NCI-H2196 treated with DMSO at 0.1 percent for 48 hours (cell line): ENCODE results near the gene PPP2R3A.
A peak's percentile ranks its signal among the peaks of the same experiment; 100 is the strongest.
"Not testable (repeated sequence)": the region's sequence is repeated elsewhere in the genome, so short reads cannot be mapped to it uniquely, and the experiment has no call there.

Experiments
- DNase-seq: peaks from one replicate; lab custom pipeline; 2025; ENCODE audit not compliant: unreplicated experiment; lab: John Stamatoyannopoulos, UW

Gene PPP2R3A

GRCh38 chr3:136146981-136147729, 181.6 kb downstream of the PPP2R3A start:
- no peak for DNase-seq

DNA sequence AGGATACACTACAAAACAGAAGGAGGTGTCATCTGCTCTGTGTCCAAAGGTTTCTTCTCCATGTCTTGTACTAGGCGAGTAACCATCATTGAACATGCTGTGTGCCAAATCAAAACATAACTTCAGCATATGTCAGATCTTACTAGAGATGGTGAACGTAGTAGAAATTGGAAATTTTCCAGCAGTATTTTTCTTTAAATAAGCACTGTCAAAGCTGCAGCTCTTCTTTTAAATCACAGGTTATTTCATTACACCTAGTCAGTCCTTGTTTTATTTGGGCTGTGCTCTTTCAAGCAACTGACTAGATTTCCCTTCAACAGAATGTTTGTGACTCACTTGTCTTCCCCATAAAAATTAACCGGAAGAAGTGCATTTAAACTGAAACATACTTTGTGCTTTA, 184.1 kb downstream of the PPP2R3A start:
- DNase-seq = no peak

GRCh38 chr3:136151219-136151618, 185.7 kb downstream of the PPP2R3A start:
- DNase-seq = no peak

DNA sequence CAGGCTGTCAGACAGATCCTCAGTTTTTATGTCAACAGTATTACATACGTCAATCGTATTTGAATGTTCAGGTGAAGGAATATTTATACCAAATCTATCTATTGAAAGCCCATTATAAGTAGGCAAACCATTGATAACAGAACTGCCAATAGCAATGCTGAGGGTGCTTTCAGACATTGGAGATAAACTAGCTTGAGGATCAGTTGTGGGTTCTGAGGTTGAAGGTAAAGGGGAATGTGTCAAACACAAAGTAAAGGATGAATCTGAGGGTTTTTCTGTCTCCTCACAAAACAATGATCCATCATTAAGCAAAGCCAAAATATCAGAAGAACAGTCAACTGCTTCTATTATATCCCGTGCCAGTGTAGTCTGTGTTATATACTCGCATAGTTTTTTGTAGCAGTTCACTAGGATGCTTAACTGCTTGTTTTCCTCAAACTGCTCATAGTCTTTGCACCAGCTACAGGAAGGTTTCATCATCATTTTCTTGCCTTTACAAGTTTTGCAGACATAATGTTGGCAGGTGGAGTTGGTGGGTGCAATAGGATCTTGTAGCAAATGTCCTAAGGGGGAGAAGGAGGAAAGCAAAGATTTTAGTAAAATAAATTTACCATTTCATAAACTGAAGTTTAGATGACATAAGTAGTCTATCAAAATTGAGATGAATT, 186.8 kb downstream of the PPP2R3A start:
- no peak for DNase-seq

- DNase-seq = no peak
These were observed 187.4 kb downstream of the PPP2R3A start for GRCh38 chr3:136152963-136153362.

GRCh38 chr3:136161516-136161915, 196.0 kb downstream of the PPP2R3A start:
- DNase-seq = no peak

- no peak for DNase-seq
These were observed 196.8 kb downstream of the PPP2R3A start for GRCh38 chr3:136162322-136162721.

- not testable (repeated sequence) for DNase-seq
These were observed 198.1 kb downstream of the PPP2R3A start for GRCh38 chr3:136163607-136164006.

DNA sequence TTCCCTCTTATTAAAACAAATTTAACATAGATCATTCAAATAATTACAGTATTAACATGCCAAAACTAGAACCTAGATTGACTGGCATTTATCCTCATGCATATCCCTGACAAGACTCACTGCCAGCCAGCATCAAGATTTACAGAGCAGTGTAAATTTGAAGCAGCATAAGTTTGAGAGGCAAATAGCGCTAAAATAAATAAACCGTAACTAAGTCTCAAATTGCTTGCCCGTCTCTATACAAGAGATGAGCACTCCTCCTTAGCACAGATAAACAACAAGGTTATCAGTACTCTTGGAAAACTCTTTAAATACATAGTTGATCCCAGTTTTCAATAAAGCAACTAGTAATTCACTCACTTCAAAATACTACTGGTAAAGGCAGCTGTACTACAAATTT, 201.0 kb downstream of the PPP2R3A start:
- DNase-seq = peak; percentile 32

DNA sequence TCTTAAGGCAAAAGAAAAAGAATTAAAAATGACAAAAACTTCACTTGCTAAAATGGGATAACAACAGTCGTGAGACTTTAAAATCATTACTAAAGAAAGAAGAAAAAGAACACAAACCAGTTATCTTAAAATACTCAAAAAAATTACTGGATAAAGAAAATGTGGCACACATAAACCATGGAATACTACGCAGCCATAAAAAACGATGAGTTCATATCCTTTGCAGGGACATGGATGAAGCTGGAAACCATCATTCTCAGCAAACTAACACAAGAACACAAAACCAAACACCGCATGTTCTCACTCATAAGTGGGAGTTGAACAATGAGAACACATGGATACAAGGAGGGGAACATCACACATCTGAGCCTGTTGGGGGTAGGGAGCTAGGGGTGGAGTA, 202.7 kb downstream of the PPP2R3A start:
- not testable (repeated sequence) for DNase-seq

- no peak for DNase-seq
These were observed 205.6 kb downstream of the PPP2R3A start for GRCh38 chr3:136171097-136171542.

GRCh38 chr3:136173939-136174490, 208.5 kb downstream of the PPP2R3A start:
- no peak for DNase-seq

GRCh38 chr3:136177876-136178275, 212.3 kb downstream of the PPP2R3A start:
- no peak for DNase-seq

DNA sequence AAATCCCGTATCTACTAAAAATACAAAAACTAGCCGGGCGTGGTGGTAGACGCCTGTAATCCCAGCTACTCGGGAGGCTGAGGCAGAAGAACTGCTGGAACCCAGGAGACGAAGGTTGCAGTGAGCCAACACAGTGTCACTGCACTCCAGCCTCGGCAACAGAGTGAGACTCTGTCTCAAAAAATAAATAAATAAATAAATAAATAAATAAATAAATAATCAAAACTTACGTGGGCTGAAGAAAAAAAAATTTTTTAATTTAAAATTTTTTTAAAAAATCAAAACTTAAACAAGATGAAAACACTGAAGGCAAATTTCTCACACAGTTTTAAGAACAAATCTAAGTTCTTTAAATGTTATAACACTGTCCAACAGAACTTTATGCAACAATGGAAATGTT, 216.2 kb downstream of the PPP2R3A start:
- no peak for DNase-seq

GRCh38 chr3:136184703-136185102, 219.2 kb downstream of the PPP2R3A start:
- DNase-seq = no peak

GRCh38 chr3:136186344-136186743, 220.8 kb downstream of the PPP2R3A start:
- DNase-seq = peak; percentile 42

DNA sequence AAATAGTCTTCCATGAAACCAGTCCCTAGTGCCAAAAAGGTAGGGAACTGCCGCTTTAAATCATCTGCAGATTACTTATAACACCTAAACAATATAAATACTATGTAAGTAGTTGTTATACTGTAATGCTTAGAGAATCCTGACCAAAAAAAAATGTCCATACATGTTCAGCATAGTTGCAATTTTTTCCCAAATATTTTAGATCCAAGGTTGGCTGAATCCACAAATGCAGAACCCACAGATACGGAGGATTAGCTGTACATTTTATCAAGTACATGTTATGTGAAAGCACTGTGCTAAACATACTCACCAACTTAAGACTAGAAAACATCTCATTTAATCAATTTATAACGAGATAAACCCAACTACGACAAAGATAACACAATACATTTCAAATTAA, 221.3 kb downstream of the PPP2R3A start:
- DNase-seq = no peak

- no peak for DNase-seq
These were observed 222.3 kb downstream of the PPP2R3A start for GRCh38 chr3:136187868-136188267.

DNA sequence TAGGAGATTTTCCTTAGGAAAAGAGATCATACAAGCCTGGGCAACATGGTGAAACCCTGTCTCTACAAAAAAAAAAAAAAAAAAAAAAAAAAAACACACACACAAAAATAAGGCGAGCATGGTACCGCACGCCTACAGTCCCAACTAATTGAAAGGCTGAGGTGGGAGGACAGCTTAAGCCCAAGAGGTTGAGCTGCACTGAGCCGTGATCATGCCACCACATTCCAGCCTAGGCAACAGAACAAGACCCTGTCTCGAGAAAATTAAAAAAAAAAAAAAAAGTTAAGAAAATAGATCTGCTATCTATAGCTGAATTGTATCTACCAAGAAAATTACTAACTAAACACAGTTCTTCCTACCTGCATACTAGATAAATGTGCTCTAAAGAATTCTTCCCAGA, 223.5 kb downstream of the PPP2R3A start:
- DNase-seq = no peak

- no peak for DNase-seq
These were observed 224.5 kb downstream of the PPP2R3A start for GRCh38 chr3:136189859-136190617.

GRCh38 chr3:136192195-136192594, 226.7 kb downstream of the PPP2R3A start:
- DNase-seq = not testable (repeated sequence)
